T-helper 2 cell treated with Interferon-gamma antibody and Interleukin-4, amounts not matched to agents 100 ng/mL and 5 ng/mL, for 36 hours (primary cell): ENCODE data around the gene FYN. TPM values are rescaled to one million over a fixed set of nuclear protein-coding genes. Genes with fewer than 3 reads are reported as not detected.
"Not testable (repeated sequence)": the region's sequence is repeated elsewhere in the genome, so short reads cannot be mapped to it uniquely, and the experiment has no call there.

Source experiments
- intact Hi-C: fragments of 100-400 bp; cut with micrococcal nuclease; formaldehyde crosslinking; loops from one replicate; pipeline ENCODE4 v1.15.1; 2023
- total RNA-seq: library from RNA; stranded (reverse); gene quantifications from 2 replicates; pipeline ENCODE4 v1.2.3, GENCODE V29; 2022

The FYN gene
- total RNA-seq, 1 donor from 2014 or later = 125 TPM

- intact Hi-C loops = no loop called here
These were observed 181.7 kb downstream of the FYN start for GRCh38 chr6:111691345-111692225.

- intact Hi-C loops = no loop called here
These were observed 183.3 kb downstream of the FYN start for GRCh38 chr6:111689946-111690345.

GRCh38 chr6:111689419-111689818, 183.8 kb downstream of the FYN start:
- intact Hi-C loops = no loop called here

GRCh38 chr6:111688331-111688730, 184.9 kb downstream of the FYN start:
- intact Hi-C loops = no loop called here

GRCh38 chr6:111687652-111688051, 185.6 kb downstream of the FYN start:
- intact Hi-C loops = no loop called here

GRCh38 chr6:111686932-111687266, 186.4 kb downstream of the FYN start:
- intact Hi-C loops = no loop called here

- intact Hi-C loops = no loop called here
These were observed 186.9 kb downstream of the FYN start for GRCh38 chr6:111686249-111686931.

- intact Hi-C loops = no loop called here
These were observed 187.7 kb downstream of the FYN start for GRCh38 chr6:111685526-111685925.

- intact Hi-C loops = no loop called here
These were observed 188.2 kb downstream of the FYN start for GRCh38 chr6:111685058-111685457.

GRCh38 chr6:111683749-111684267, 189.4 kb downstream of the FYN start:
- intact Hi-C loops = no loop called here

GRCh38 chr6:111683157-111683556, 190.1 kb downstream of the FYN start:
- intact Hi-C loops = no loop called here

- intact Hi-C loops = no loop called here
These were observed 191.4 kb downstream of the FYN start for GRCh38 chr6:111681860-111682259.

- intact Hi-C loops = not testable (repeated sequence)
These were observed 192.2 kb downstream of the FYN start for GRCh38 chr6:111680811-111681609.

GRCh38 chr6:111680015-111680712, 193.1 kb downstream of the FYN start:
- intact Hi-C loops = no loop called here

- intact Hi-C loops = no loop called here
These were observed 194.0 kb downstream of the FYN start for GRCh38 chr6:111679126-111679858.

- intact Hi-C loops = no loop called here
These were observed 195.8 kb downstream of the FYN start for GRCh38 chr6:111677249-111677990.

- intact Hi-C loops = no loop called here
These were observed 196.9 kb downstream of the FYN start for GRCh38 chr6:111676383-111676782.

GRCh38 chr6:111674883-111675282, 198.4 kb downstream of the FYN start:
- intact Hi-C loops = no loop called here

- intact Hi-C loops = no loop called here
These were observed 198.8 kb downstream of the FYN start for GRCh38 chr6:111674413-111674812.

GRCh38 chr6:111673937-111674336, 199.3 kb downstream of the FYN start:
- intact Hi-C loops = no loop called here
